IMR-90 (cell line): ENCODE results near the gene TBCEL. TPM values are rescaled to one million over a fixed set of nuclear protein-coding genes. Genes with fewer than 3 reads are reported as not detected.

Source experiments
- ATAC-seq: fragments of 200-7000 bp; cut with Tn5 transposase; 2 replicates; pipeline ENCODE4 v1.9.1; 2020; ENCODE audit warnings: low read depth, mild to moderate bottlenecking, moderate library complexity
- BruUV-seq: library from RNA; stranded (reverse); fragments of 400-500 nt; replicated peaks from 2 replicates; lab custom pipeline; 2021; lab: Mats Ljungman, UMichigan
- CTCF ChIA-PET: fragments of 300-600 bp; formaldehyde crosslinking; extraction: SDS; loops from one replicate; lab custom pipeline; 2021; ENCODE audit warnings: antibody characterized with exemption; lab: Yijun Ruan, JAX
- POLR2A ChIA-PET: fragments of 300-600 bp; sonication (Branson Sonifier 250); formaldehyde crosslinking; loops from one replicate; lab custom pipeline; 2022; ENCODE audit warnings: antibody characterized with exemption; ENCODE audit not compliant: unreplicated experiment; lab: Charles Lee
- DNase-seq: peaks from one replicate; pipeline ENCODE4 v3.0.0; 2013
- H2AFZ ChIP-seq: replicated peaks from 2 replicates; pipeline ENCODE3; 2013; ENCODE audit warnings: low read length, mild to moderate bottlenecking; ENCODE audit not compliant: poor library complexity
- H2AK5ac ChIP-seq: 2 replicates; pipeline ENCODE4 v1.6.1; 2013; ENCODE audit warnings: low read depth, low read length, inconsistent platforms
- H2AK9ac ChIP-seq: replicated peaks from 2 replicates; pipeline ENCODE3; 2013; ENCODE audit warnings: mild to moderate bottlenecking, low read depth, low read length, moderate library complexity; ENCODE audit not compliant: poor library complexity
- H2BK120ac ChIP-seq: 2 replicates; pipeline ENCODE4 v1.6.1; 2013; ENCODE audit warnings: low read depth, low read length, inconsistent platforms
- H2BK15ac ChIP-seq: 3 replicates; pipeline ENCODE4 v1.6.1; 2013; ENCODE audit warnings: low read depth, low read length, inconsistent platforms
- H2BK20ac ChIP-seq: 2 replicates; pipeline ENCODE4 v1.6.1; 2013; ENCODE audit warnings: low read depth, mild to moderate bottlenecking, inconsistent platforms, low read length, moderate library complexity
- H2BK5ac ChIP-seq: 2 replicates; pipeline ENCODE4 v1.6.1; 2013; ENCODE audit warnings: mild to moderate bottlenecking, low read depth, low read length, inconsistent platforms; ENCODE audit not compliant: poor library complexity, severe bottlenecking
- H3K14ac ChIP-seq: replicated peaks from 2 replicates; pipeline ENCODE4 v1.6.1; 2013; ENCODE audit warnings: low read depth, low read length, inconsistent platforms
- H3K18ac ChIP-seq: 2 replicates; pipeline ENCODE4 v1.6.1; 2013; ENCODE audit warnings: low read depth, low read length, control low read depth
- H3K23ac ChIP-seq: 2 replicates; pipeline ENCODE4 v1.6.1; 2013; ENCODE audit warnings: low read depth, low read length, inconsistent platforms
- H3K27ac ChIP-seq: 2 replicates; pipeline ENCODE4 v1.5.1; 2013; ENCODE audit warnings: mild to moderate bottlenecking, control low read depth, low read length; ENCODE audit not compliant: insufficient read depth
- H3K27me3 ChIP-seq: 2 replicates; pipeline ENCODE4 v1.6.1; 2013; ENCODE audit warnings: low read length; ENCODE audit not compliant: control insufficient read depth, insufficient read depth
- H3K36me3 ChIP-seq: 2 replicates; pipeline ENCODE4 v1.6.1; 2013; ENCODE audit warnings: low read length, mixed read lengths; ENCODE audit not compliant: control insufficient read depth, insufficient read depth
- H3K4ac ChIP-seq: 2 replicates; pipeline ENCODE4 v1.6.1; 2013; ENCODE audit warnings: low read depth, low read length, inconsistent platforms
- H3K4me1 ChIP-seq: 2 replicates; pipeline ENCODE4 v1.6.1; 2013; ENCODE audit warnings: low read length, mixed read lengths; ENCODE audit not compliant: control insufficient read depth, insufficient read depth
- H3K4me2 ChIP-seq: 2 replicates; pipeline ENCODE4 v1.6.1; 2013; ENCODE audit warnings: low read depth, mild to moderate bottlenecking, control low read depth, low read length, moderate library complexity
- H3K4me3 ChIP-seq: 2 replicates; pipeline ENCODE4 v1.5.1; 2013; ENCODE audit warnings: low read depth, mild to moderate bottlenecking, control low read depth, low read length, moderate library complexity; ENCODE audit not compliant: insufficient read depth
- H3K56ac ChIP-seq: 2 replicates; pipeline ENCODE4 v1.6.1; 2013; ENCODE audit warnings: low read length, inconsistent platforms; ENCODE audit not compliant: insufficient read depth; ENCODE audit errors: extremely low read depth
- H3K79me1 ChIP-seq, 2 experiments: 2 replicates each; pipeline ENCODE4 v1.6.1; 2013; ENCODE audit warnings: low read length in 2 of 2, inconsistent platforms in 1 of 2, low read depth in 1 of 2
- H3K9ac ChIP-seq: 2 replicates; pipeline ENCODE4 v1.6.1; 2013; ENCODE audit warnings: low read depth, low read length, control low read depth
- H3K9me1 ChIP-seq: 2 replicates; pipeline ENCODE4 v1.6.1; 2013; ENCODE audit warnings: low read length, inconsistent platforms; ENCODE audit not compliant: insufficient read depth
- H3K9me3 ChIP-seq: 2 replicates; pipeline ENCODE4 v1.6.1; 2013; ENCODE audit warnings: low read length; ENCODE audit not compliant: control insufficient read depth, insufficient read depth
- H4K20me1 ChIP-seq: 2 replicates; pipeline ENCODE4 v1.6.1; 2013; ENCODE audit warnings: low read length, inconsistent platforms; ENCODE audit not compliant: insufficient read depth
- H4K5ac ChIP-seq: 2 replicates; pipeline ENCODE4 v1.6.1; 2013; ENCODE audit warnings: mild to moderate bottlenecking, low read depth, low read length, control low read depth
- H4K8ac ChIP-seq, 2 experiments: 2 replicates each; pipeline ENCODE4 v1.6.1; 2013; ENCODE audit warnings: low read depth in 2 of 2, low read length in 2 of 2, control low read depth in 1 of 2, inconsistent platforms in 1 of 2
- H4K91ac ChIP-seq: 2 replicates; pipeline ENCODE4 v1.6.1; 2013; ENCODE audit warnings: low read depth, low read length, inconsistent platforms; ENCODE audit not compliant: insufficient read depth
- BHLHE40 ChIP-seq: fragments of 150-350 bp; IDR thresholded peaks from 2 replicates; pipeline ENCODE4 v1.6.1; 2016; ENCODE audit warnings: mild to moderate bottlenecking, low read depth, low read length
- CEBPB ChIP-seq: IDR thresholded peaks from 2 replicates; pipeline ENCODE4 v1.6.1; 2012; ENCODE audit warnings: low read depth, low read length, improper control_type of control experiment
- CHD1 ChIP-seq: IDR thresholded peaks from 2 replicates; pipeline ENCODE4 v1.6.1; 2012; ENCODE audit warnings: low read depth, low read length, improper control_type of control experiment
- ELK1 ChIP-seq: fragments of 150-350 bp; IDR thresholded peaks from 2 replicates; pipeline ENCODE4 v1.6.1; 2016; ENCODE audit warnings: low read depth, mild to moderate bottlenecking, low read length, moderate library complexity, borderline replicate concordance
- FOS ChIP-seq: fragments of 150-350 bp; IDR thresholded peaks from 2 replicates; pipeline ENCODE4 v1.6.1; 2016; ENCODE audit warnings: low read depth, low read length
- MAFK ChIP-seq: IDR thresholded peaks from 2 replicates; pipeline ENCODE4 v1.6.1; 2012; ENCODE audit warnings: low read depth, low read length, improper control_type of control experiment
- MAZ ChIP-seq: IDR thresholded peaks from 2 replicates; pipeline ENCODE4 v1.6.1; 2012; ENCODE audit warnings: low read depth, mild to moderate bottlenecking, low read length, improper control_type of control experiment, moderate library complexity, borderline replicate concordance
- MXI1 ChIP-seq: IDR thresholded peaks from 2 replicates; pipeline ENCODE4 v1.6.1; 2012; ENCODE audit warnings: low read depth, mild to moderate bottlenecking, low read length, moderate library complexity, borderline replicate concordance
- NFE2L2 ChIP-seq: fragments of 150-350 bp; IDR thresholded peaks from 2 replicates; pipeline ENCODE4 v1.6.1; 2016; ENCODE audit warnings: low read depth, mild to moderate bottlenecking, low read length
- POLR2A ChIP-seq: IDR thresholded peaks from 2 replicates; pipeline ENCODE4 v1.6.1; 2012; ENCODE audit warnings: mild to moderate bottlenecking, low read depth, low read length
- RAD21 ChIP-seq: IDR thresholded peaks from 2 replicates; pipeline ENCODE4 v1.6.1; 2012; ENCODE audit warnings: low read length, improper control_type of control experiment
- RCOR1 ChIP-seq: IDR thresholded peaks from 2 replicates; pipeline ENCODE4 v1.6.1; 2012; ENCODE audit warnings: mild to moderate bottlenecking, low read length, improper control_type of control experiment; ENCODE audit not compliant: insufficient replicate concordance
- RFX5 ChIP-seq: IDR thresholded peaks from 2 replicates; pipeline ENCODE4 v1.8.0; 2012; ENCODE audit warnings: low read depth, mild to moderate bottlenecking, low read length, moderate library complexity
- SMC3 ChIP-seq: fragments of 150-350 bp; IDR thresholded peaks from 2 replicates; pipeline ENCODE4 v1.6.1; 2016; ENCODE audit warnings: low read depth, mild to moderate bottlenecking, antibody characterized with exemption, low read length, moderate library complexity
- USF2 ChIP-seq: fragments of 150-350 bp; IDR thresholded peaks from 2 replicates; pipeline ENCODE4 v1.6.1; 2017; ENCODE audit warnings: mild to moderate bottlenecking, antibody characterized with exemption, low read length, low read depth
- WGBS, 2 experiments: methylation state at CpG; one replicate each; pipeline versions ENCODE4 v1.1.5 to v1.1.7; 2013; ENCODE audit warnings: missing lambda C conversion rate in 2 of 2; ENCODE audit not compliant: insufficient read length in 1 of 2; ENCODE audit errors: extremely low coverage in 2 of 2; 5-methylcytosine and 5-hydroxymethylcytosine counted together
- dilution Hi-C: fragments of 300-500 bp; cut with HindIII; formaldehyde crosslinking; loops from one replicate; pipeline ENCODE4 v1.14.3; 2018; ENCODE audit warnings: low sequenced_read_pairs; ENCODE audit not compliant: unreplicated experiment
- in situ Hi-C: fragments of 300-500 bp; cut with MboI; formaldehyde crosslinking; loops from 3 replicates; pipeline ENCODE4 v1.14.3; 2019; ENCODE audit warnings: low sequenced_read_pairs, inconsistent platforms, mixed read lengths
- intact Hi-C: fragments of 100-400 bp; cut with micrococcal nuclease; formaldehyde crosslinking; loops from 2 replicates; pipeline ENCODE4 v1.10.0; 2022
- polyA plus RNA-seq, 3 experiments: library from polyadenylated mRNA; depleted of rRNA; stranded (reverse); fragments of >200 nt; gene quantifications; 2 replicates each; pipeline ENCODE4 v1.2.3, GENCODE V29; 2012; ENCODE audit warnings: low replicate concordance in 1 of 3
- total RNA-seq: library from RNA; depleted of rRNA; stranded (reverse); fragments of >200 nt; gene quantifications from 2 replicates; pipeline ENCODE4 v1.2.3, GENCODE V29; 2012

The TBCEL gene
- total and polyA plus RNA-seq, 2 of the 4 experiments (the other 2 are of a cell fraction): 7.1 to 21.0 TPM

GRCh38 chr11:121129362-121130340 is 105.7 kb downstream of the TBCEL start:
- dilution Hi-C loops: no loop called here
- CTCF ChIA-PET: no interaction called here
- TF ChIP-seq NFE2L2: no peak
- TF ChIP-seq BHLHE40: no peak
- TF ChIP-seq MAFK: no peak
- TF ChIP-seq SMC3: no peak
- TF ChIP-seq MXI1: no peak
- TF ChIP-seq RAD21: no peak
- TF ChIP-seq CEBPB: no peak
- TF ChIP-seq RFX5: no peak
- TF ChIP-seq CHD1: no peak
- TF ChIP-seq FOS: no peak
- TF ChIP-seq POLR2A: no peak
- no peak for TF ChIP-seq RCOR1
- TF ChIP-seq ELK1: no peak
- no peak for TF ChIP-seq MAZ
- no peak for TF ChIP-seq USF2

More at GRCh38 chr11:121129362-121130340, 105.7 kb downstream of the TBCEL start:
- no peak overlapping the region for H3K23ac ChIP-seq
- H4K5ac ChIP-seq: no peak overlapping the region
- H2AK9ac ChIP-seq: no peak overlapping the region
- H3K36me3 ChIP-seq: no peaks in the 10 kb centered on the region
- no peak overlapping the region for H3K4me3 ChIP-seq
- no peak overlapping the region for H2BK20ac ChIP-seq
- H3K14ac ChIP-seq: no peak overlapping the region
- whole genome bisulfite sequencing, 2 experiments: 83% methylated on average over 14 of the region's 29 CpGs; no CpG with 5 or more reads in 1 of the 2 experiments
- H2BK15ac ChIP-seq: no peak overlapping the region
- H4K8ac ChIP-seq: no peak overlapping the region
- peaks cover 3% of the 10 kb centered on the region; the same call in 1 of the 2 replicates for H3K27me3 ChIP-seq
- H3K27ac ChIP-seq: no peak overlapping the region
- no peaks in the 10 kb centered on the region for H3K79me1 ChIP-seq
- no peaks in the 10 kb centered on the region for H4K20me1 ChIP-seq
- no peaks in the 10 kb centered on the region for H3K4me1 ChIP-seq
- H3K4ac ChIP-seq: no peak overlapping the region
- H3K9me3 ChIP-seq: no peaks in the 10 kb centered on the region
- no peak overlapping the region for H3K4me2 ChIP-seq
- no peak overlapping the region for H2BK120ac ChIP-seq
- H2BK5ac ChIP-seq: no peak overlapping the region
- in situ Hi-C loops: no loop called here
- DNase-seq: no peak
- H2AK5ac ChIP-seq: no peak overlapping the region
- no peaks in the 10 kb centered on the region for H3K9me1 ChIP-seq
- no peak overlapping the region for H3K9ac ChIP-seq
- intact Hi-C loops: no loop called here
- H2AFZ ChIP-seq: no peak overlapping the region
- BruUV-seq: no TSS peak
- H4K91ac ChIP-seq: no peak overlapping the region
- no peak overlapping the region for H3K56ac ChIP-seq
- H3K18ac ChIP-seq: no peak overlapping the region
- POLR2A ChIA-PET: no interaction called here
- ATAC-seq: no peak
